ENCODE data around the gene CLIC4. TPM values are rescaled to one million over a fixed set of nuclear protein-coding genes. Genes with fewer than 3 reads are reported as not detected.
A peak's percentile ranks its signal among the peaks of the same experiment; 100 is the strongest.
"Not testable (repeated sequence)": the region's sequence is repeated elsewhere in the genome, so short reads cannot be mapped to it uniquely, and the experiment has no call there.

CLIC4 gene
- total RNA-seq, 6 donors from 2014 or later = 44.0 to 234 (median 147) TPM

DNA sequence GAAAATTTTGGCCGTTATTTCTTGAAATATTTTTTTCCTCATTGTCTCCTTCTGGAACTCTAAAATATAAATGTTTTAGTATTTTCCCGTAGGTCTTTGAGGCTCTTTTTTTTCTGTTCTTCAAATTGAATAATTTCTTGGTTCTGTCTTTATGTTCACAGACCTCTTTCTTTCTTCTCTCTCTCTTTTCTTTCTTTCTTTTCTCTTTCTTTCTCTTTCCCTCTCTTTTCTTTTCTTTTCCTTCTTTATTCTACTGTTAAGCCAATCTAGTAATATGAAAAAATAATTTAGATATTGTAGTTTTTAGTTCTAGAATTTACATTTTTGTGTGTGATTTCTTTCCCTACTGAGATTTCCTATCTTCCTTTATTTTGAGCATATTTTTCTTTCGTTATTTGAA is 30.1 kb downstream of the CLIC4 start:
- ATAC-seq (ENCODE audit: low FRiP score in 2 of 2) (no peak), DNase-seq (no peak)
- H3K27me3 ChIP-seq = no peaks in the 10 kb centered on the region
- 90 to 96% methylated on average over 3 of the region's 3 CpGs for WGBS, 2 donors
- H3K4me1 ChIP-seq = peaks cover 19 to 43% (median 36%) of the 10 kb centered on the region in 4 donors
- H3K4me3 ChIP-seq = no peak overlapping the region
- no peak overlapping the region for H3K27ac ChIP-seq
- TF ChIP-seq, protein P1, sequence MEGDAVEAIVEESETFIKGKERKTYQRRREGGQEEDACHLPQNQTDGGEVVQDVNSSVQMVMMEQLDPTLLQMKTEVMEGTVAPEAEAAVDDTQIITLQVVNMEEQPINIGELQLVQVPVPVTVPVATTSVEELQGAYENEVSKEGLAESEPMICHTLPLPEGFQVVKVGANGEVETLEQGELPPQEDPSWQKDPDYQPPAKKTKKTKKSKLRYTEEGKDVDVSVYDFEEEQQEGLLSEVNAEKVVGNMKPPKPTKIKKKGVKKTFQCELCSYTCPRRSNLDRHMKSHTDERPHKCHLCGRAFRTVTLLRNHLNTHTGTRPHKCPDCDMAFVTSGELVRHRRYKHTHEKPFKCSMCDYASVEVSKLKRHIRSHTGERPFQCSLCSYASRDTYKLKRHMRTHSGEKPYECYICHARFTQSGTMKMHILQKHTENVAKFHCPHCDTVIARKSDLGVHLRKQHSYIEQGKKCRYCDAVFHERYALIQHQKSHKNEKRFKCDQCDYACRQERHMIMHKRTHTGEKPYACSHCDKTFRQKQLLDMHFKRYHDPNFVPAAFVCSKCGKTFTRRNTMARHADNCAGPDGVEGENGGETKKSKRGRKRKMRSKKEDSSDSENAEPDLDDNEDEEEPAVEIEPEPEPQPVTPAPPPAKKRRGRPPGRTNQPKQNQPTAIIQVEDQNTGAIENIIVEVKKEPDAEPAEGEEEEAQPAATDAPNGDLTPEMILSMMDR (IDR thresholded peaks at IDR 0.05) = no peak
- TF ChIP-seq POLR2AphosphoS5 (IDR thresholded peaks at IDR 0.05) (no peak), POLR2A (IDR thresholded peaks at IDR 0.05) (no peak), EP300 (IDR thresholded peaks at IDR 0.05) (no peak)
- no peaks in the 10 kb centered on the region for H3K36me3 ChIP-seq
- no peaks in the 10 kb centered on the region for H3K9me3 ChIP-seq

DNA sequence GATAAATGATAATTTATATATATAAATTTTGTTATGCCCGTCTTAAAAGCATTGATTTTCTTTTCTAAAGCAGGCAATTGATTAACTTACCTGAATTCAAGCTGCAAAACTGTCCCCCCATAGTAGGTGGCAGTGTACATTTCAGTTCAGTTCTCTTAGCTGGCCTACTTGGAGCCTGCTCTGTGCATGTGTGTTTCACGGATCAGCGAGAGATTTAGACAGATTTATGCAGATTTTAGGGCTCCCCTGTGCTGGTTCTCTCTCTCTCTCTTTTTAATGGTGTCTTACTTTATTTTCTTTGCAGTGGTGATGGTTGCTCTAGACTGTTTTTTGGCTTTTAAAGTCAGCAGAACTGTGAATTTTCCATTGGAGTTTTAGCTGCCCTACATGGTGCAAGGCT is 30.7 kb downstream of the CLIC4 start:
- H3K36me3 ChIP-seq = no peaks in the 10 kb centered on the region
- no peak overlapping the region for H3K4me3 ChIP-seq
- no peak overlapping the region for H3K27ac ChIP-seq
- DNase-seq (no peak), ATAC-seq (ENCODE audit: low FRiP score in 2 of 2) (no peak)
- TF ChIP-seq, protein P1 (IDR thresholded peaks at IDR 0.05) = no peak
- 89 to 95% methylated on average over 3 of the region's 3 CpGs for WGBS, 2 donors
- H3K27me3 ChIP-seq = no peaks in the 10 kb centered on the region
- no peaks in the 10 kb centered on the region for H3K9me3 ChIP-seq
- H3K4me1 ChIP-seq = peaks cover 16 to 41% (median 33%) of the 10 kb centered on the region in 4 donors

DNA sequence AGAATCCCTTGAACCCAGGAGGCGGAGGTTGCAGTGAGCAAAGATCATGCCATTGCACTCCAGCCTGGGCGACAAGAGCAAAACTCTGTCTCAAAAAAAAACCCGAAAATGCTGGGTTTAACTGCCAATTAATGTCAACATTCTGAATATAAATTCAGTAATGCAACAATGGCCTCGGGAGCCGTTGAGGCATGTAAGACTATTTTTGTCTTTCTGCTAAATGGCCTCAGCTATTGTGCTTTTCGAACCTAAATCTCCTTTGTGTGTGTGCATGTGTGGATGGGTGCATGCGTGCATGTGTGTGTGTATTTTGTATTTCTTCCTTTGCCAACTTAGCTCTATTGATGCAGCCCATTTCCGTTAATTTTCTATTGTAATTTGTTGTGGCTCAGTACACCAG is 31.6 kb downstream of the CLIC4 start:
- no peaks in the 10 kb centered on the region for H3K9me3 ChIP-seq
- H3K27me3 ChIP-seq = no peaks in the 10 kb centered on the region
- DNase-seq = no peak
- H3K36me3 ChIP-seq = no peaks in the 10 kb centered on the region
- H3K4me1 ChIP-seq = peaks cover 14 to 34% (median 25%) of the 10 kb centered on the region in 4 donors
- no peak for ATAC-seq (ENCODE audit: low FRiP score in 2 of 2)
- no peak overlapping the region for H3K4me3 ChIP-seq
- peak overlapping the region in 2 of 4 donors; percentile 20 to 26 for H3K27ac ChIP-seq
- 69 to 74% methylated on average over 8 of the region's 8 CpGs for WGBS, 2 donors
- no peak for TF ChIP-seq POLR2A (IDR thresholded peaks at IDR 0.05)
- no peak for TF ChIP-seq POLR2AphosphoS5 (IDR thresholded peaks at IDR 0.05)
- TF ChIP-seq, protein P1 (IDR thresholded peaks at IDR 0.05) = no peak
- no peak for TF ChIP-seq EP300 (IDR thresholded peaks at IDR 0.05)

DNA sequence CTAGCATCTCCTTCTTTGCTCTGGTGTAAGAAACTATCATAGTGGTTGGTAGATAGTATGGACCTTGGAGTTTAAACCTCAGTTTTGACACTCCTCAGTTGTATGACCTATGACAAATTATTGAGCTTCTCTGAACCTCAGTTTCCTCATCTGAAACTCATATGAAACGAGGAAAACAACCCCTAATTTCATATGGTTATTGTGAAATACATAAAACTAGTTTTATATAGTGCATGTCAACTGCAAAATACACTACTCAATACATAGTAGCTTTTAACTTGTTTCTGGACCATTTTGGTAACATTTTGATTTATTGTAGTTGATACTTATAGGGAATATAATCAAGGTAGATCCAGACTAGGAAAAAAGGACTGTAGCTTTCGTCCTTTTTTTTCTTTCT is 32.9 kb downstream of the CLIC4 start:
- no peaks in the 10 kb centered on the region for H3K27me3 ChIP-seq
- WGBS, 2 donors = 73 to 89% methylated on average over 2 of the region's 2 CpGs
- no peak for ATAC-seq (ENCODE audit: low FRiP score in 2 of 2)
- H3K36me3 ChIP-seq = no peaks in the 10 kb centered on the region
- no peak for DNase-seq
- H3K4me3 ChIP-seq = no peak overlapping the region
- H3K4me1 ChIP-seq = peaks cover 14 to 27% (median 22%) of the 10 kb centered on the region in 4 donors
- H3K9me3 ChIP-seq = no peaks in the 10 kb centered on the region
- peak overlapping the region in 1 of 4 donors; percentile 2 for H3K27ac ChIP-seq
- TF ChIP-seq EP300 (IDR thresholded peaks at IDR 0.05) (no peak), POLR2AphosphoS5 (IDR thresholded peaks at IDR 0.05) (no peak), POLR2A (IDR thresholded peaks at IDR 0.05) (no peak)

DNA sequence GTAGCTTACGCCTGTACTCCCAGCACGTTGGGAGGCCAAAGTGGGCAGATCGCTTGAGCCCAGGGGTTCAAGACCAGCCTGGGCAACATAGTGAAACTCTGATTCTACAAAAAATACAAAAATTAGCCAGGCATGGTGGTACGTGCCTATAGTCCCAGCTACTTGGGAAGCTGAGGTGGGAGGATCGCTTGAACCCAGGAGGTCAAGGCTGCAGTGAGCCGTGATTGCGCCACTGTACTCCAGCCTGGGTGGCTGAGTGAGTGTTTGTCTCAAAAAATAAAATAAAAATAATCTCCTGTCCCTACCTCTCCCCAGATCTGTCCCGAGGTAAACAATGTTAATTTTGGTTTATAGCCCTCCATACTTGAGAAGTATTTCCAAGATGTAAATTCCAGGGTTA is 34.0 kb downstream of the CLIC4 start:
- not testable (repeated sequence) for DNase-seq; H3K9me3 ChIP-seq; ATAC-seq (ENCODE audit: low FRiP score in 2 of 2); H3K36me3 ChIP-seq; H3K27me3 ChIP-seq; H3K4me3 ChIP-seq
- 95 to 96% methylated on average over 8 of the region's 8 CpGs for WGBS, 2 donors
- Histone ChIP-seq H3K4me1 (peaks cover 19 to 29% (median 24%) of the 10 kb centered on the region in 4 donors), H3K27ac (peak overlapping the region in 2 of 4 donors; percentile 18 to 30)

DNA sequence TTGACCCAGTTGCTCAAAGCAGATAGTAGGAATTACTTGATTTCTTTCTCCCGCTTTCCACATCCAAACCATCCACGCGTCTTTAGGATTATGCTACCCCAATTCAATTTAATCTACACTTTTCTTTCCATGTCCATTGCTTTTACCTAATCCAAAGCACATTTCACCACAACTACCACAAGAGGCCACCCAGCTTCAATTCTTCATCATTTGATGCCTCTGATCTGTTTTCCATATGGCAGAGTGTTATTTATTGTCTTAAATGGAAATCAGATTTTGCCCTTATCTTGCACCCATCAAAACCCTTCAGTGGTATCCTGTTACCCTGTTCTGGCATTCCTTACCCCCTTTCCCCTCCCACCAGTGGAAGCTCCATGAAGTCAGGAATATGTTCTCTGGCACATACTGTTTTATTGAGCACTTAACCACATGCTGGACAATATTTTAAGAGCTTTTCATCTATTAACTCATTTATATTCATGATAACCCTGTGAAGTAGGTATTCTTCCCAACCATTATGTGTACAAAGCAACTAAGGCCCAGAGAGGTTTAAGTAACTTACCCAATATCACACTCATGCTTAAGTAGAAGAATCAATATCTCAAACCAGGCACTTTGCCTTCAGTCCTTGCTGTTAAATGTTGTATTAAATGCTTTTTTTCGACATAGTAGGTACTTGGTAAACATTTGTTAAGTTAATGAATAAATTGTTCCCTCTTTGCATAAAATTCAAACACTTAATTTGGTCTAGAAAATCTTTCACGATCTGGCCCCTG is 34.6 kb downstream of the CLIC4 start:
- H3K27ac ChIP-seq = peak overlapping the region in 2 of 4 donors; percentile 18 to 30
- H3K4me1 ChIP-seq = peaks cover 19 to 31% (median 26%) of the 10 kb centered on the region in 4 donors
- no peak overlapping the region for H3K4me3 ChIP-seq
- H3K9me3 ChIP-seq = no peaks in the 10 kb centered on the region
- DNase-seq (no peak), ATAC-seq (ENCODE audit: low FRiP score in 2 of 2) (no peak)
- no peak for TF ChIP-seq POLR2A (IDR thresholded peaks at IDR 0.05)
- no peak for TF ChIP-seq EP300 (IDR thresholded peaks at IDR 0.05)
- TF ChIP-seq, protein P1 (IDR thresholded peaks at IDR 0.05) = no peak
- TF ChIP-seq POLR2AphosphoS5 (IDR thresholded peaks at IDR 0.05) = no peak
- H3K36me3 ChIP-seq = no peaks in the 10 kb centered on the region
- 83 to 86% methylated on average over 5 of the region's 5 CpGs for WGBS, 2 donors
- no peaks in the 10 kb centered on the region for H3K27me3 ChIP-seq

DNA sequence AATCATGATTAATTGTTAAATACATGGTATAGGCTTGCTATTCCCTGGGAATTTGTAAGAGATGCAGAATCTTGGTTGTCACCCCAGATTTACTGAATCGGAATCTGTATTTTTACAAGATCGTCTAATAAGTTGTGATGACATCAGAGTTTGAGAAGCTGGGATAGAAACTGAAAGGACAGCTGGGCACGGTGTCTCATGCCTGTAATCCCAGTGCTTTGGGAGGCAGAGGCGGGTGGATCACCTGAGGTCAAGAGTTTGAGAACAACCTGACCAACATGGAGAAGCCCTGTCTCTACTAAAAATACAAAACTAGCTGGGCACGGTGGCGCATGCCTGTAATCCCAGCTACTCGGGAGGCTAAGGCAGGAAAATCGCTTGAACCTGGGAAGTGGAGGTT is 35.4 kb downstream of the CLIC4 start:
- H3K36me3 ChIP-seq; H3K9me3 ChIP-seq; H3K27me3 ChIP-seq; ATAC-seq (ENCODE audit: low FRiP score in 2 of 2); H3K4me3 ChIP-seq; DNase-seq: not testable (repeated sequence)
- Histone ChIP-seq H3K27ac (peak overlapping the region in 3 of 4 donors; percentile 18 to 52 (median 51)), H3K4me1 (peaks cover 19 to 32% (median 30%) of the 10 kb centered on the region in 4 donors)
- 72% methylated on average over 8 of the region's 8 CpGs for WGBS, 2 donors

Measured in upper lobe of left lung (tissue), 6 donors.